Measurements from ENCODE around the gene CAMK2N2.

CAMK2N2 gene

DNA sequence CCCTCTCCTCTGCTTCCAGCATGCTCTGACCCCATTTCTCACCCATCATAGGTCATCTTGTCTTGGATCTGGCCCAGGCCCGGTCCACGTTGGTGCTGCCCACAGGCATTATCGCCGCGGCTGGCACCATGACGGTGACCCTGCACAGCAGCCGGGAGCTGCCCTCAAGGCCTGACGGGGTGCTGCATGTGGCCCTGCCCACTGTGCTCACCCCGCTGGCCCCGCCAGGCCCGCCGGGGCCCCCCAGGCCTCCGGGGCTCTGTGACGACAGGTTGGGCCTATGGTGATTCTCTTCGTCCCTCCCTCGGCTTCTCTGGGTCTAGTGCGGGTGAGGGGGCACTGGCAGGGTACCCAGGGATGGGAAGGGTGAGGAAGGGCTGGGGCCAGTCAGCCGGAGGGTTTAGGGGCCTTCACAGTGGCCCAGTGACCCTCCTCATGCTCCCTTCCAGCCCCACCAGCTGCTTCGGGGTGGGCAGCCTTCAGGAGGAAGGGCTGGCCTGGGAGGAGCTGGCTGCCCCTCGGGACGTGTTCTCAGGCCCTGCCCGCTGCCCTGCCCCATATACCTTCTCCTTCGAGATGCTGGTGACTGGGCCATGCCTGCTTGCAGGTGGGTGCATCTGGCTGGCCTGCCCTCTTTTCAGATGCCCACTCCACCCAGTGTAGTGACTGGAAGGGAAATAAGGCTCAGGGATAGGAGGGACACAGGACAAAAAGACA is 28.1 kb downstream of the CAMK2N2 start:
- no peak for TF ChIP-seq CTCF (IDR thresholded peaks at IDR 0.05; ENCODE audit: borderline replicate concordance, control extremely low read depth, extremely low read depth, insufficient read depth, missing control alignments)
- in situ Hi-C loops (cut with MboI; ENCODE audit: low sequenced_read_pairs, unreplicated experiment) = loop anchor here (25.0 kb wide), 1 partner anchor 346 kb away; the partner anchor contains the start of gene PARL
- peak; percentile 15 for DNase-seq (ENCODE audit: low spot score)

- in situ Hi-C loops (cut with MboI; ENCODE audit: low sequenced_read_pairs, unreplicated experiment) = loop anchor here (25.0 kb wide), 1 partner anchor 344 kb away; the partner anchor contains the start of gene PARL
- DNase-seq (ENCODE audit: low spot score) = no peak
- no peak for TF ChIP-seq CTCF (IDR thresholded peaks at IDR 0.05; ENCODE audit: borderline replicate concordance, control extremely low read depth, extremely low read depth, insufficient read depth, missing control alignments)
Observed at GRCh38 chr3:184231671-184232070, 29.7 kb downstream of the CAMK2N2 start.

DNA sequence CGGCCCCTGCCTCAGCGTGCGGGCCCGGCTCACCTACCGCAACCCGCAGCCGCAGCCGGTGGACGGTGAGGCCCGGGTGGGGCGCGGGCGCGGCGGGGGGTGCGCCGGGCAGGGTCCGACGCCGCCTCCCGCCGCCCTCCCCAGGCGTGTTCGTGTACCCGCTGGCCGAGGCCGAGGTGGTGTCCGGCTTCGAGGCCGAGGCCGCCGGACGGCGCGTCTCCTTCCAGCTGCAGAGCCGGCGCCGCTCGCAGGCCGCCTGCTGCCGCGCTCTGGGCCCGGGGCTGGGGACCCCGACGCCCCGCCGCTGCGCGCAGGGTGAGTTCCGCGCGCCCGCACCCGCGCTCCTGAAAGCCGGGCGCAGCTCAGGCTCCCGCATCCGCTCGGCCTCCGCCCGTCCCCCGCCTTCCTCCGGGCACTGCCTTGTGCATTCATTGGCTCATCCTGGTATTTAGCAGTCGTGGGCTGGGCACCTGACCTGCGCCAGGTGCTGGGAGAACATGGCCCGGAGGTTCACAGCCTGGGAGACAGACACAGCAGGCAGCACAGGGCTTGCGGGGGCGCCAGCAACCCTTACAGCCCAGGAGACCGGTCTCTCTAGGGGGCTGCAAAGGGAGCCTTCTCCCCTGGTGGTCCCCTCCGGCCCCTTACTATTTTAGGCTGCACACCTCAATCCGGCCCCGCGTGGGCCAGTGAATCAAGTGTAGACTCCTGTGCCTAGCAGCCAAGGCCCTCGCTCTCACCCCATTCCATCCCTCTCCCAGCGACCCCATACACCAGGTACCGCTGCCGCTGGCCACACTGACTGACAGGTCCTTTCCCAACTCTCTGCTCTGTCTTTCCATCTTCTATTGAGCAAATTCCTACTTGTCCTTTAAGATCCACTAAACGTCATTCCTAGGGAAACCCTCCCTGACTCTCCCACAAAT is 30.5 kb downstream of the CAMK2N2 start:
- no peak for DNase-seq (ENCODE audit: low spot score)
- TF ChIP-seq CTCF (IDR thresholded peaks at IDR 0.05; ENCODE audit: borderline replicate concordance, control extremely low read depth, extremely low read depth, insufficient read depth, missing control alignments) = no peak
- in situ Hi-C loops (cut with MboI; ENCODE audit: low sequenced_read_pairs, unreplicated experiment) = loop anchor here (25.0 kb wide), 1 partner anchor 344 kb away; the partner anchor contains the start of gene PARL

- no peak for TF ChIP-seq CTCF (IDR thresholded peaks at IDR 0.05; ENCODE audit: borderline replicate concordance, control extremely low read depth, extremely low read depth, insufficient read depth, missing control alignments)
- DNase-seq (ENCODE audit: low spot score) = peak; percentile 60
- in situ Hi-C loops (cut with MboI; ENCODE audit: low sequenced_read_pairs, unreplicated experiment) = loop anchor here (25.0 kb wide), 1 partner anchor 343 kb away; the partner anchor contains the start of gene PARL
Observed at GRCh38 chr3:184230081-184230602, 31.2 kb downstream of the CAMK2N2 start.

DNA sequence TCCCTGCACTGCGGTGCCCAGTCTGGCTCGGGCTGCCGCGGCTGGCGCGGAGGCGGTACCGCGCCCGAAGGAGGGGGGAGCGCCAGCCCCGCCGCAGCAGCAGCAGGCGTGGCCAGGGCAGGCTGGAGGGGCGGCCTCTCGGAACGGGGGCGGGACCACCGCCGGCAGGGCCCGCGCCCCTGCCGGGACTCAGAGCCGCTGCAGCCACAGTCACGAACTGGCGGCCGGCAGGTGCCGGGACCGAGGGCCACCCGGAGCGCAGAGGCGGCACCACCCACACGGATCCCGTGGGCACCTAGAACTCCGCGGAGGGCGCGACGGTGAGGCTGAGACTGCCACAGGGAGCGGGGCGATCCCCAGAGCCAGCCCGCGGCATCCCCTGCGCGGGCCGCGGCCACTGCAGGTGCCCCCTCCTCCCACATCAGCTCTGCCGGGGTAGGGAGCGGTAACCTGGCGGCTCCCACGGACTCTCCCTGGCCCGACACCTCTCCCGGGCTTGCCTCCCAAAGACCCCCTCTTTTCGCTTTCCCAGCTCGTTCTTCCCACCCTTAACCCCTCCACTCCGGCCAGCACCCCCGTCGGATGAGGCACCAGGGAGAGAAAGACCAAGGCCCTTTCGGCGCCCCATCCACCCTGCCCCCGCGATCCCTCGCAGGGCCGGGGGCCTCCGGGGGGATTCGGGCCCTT is 31.8 kb downstream of the CAMK2N2 start, which contains the start of gene VWA5B2:
TSS of gene VWA5B2 (plus strand) at position 192 of the 687 bp plus-strand sequence. CDS start 944 bp downstream, outside the sequence.
- no peak for TF ChIP-seq CTCF (IDR thresholded peaks at IDR 0.05; ENCODE audit: borderline replicate concordance, control extremely low read depth, extremely low read depth, insufficient read depth, missing control alignments)
- in situ Hi-C loops (cut with MboI; ENCODE audit: low sequenced_read_pairs, unreplicated experiment) = loop anchor here (25.0 kb wide), 1 partner anchor 342 kb away; the partner anchor contains the start of gene PARL
- peak; percentile 94 for DNase-seq (ENCODE audit: low spot score)

Measured in GM13976 (cell line).